GM18517 (cell line): ENCODE measurements around the gene SLC6A17.

ENCODE experiments used
- ATAC-seq: cut with Tn5 transposase; IDR thresholded peaks from one replicate; pipeline ENCODE4 v1.9.1; 2021; ENCODE audit warnings: mild to moderate bottlenecking, moderate library complexity; ENCODE audit not compliant: unreplicated experiment

The SLC6A17 gene

GRCh38 chr1:110239441-110240430 is 89.4 kb downstream of the SLC6A17 start:
- no peak for ATAC-seq

GRCh38 chr1:110240476-110241210 is 90.3 kb downstream of the SLC6A17 start:
- no peak for ATAC-seq

GRCh38 chr1:110241516-110241915 is 91.2 kb downstream of the SLC6A17 start:
- no peak for ATAC-seq

GRCh38 chr1:110242062-110242461 is 91.8 kb downstream of the SLC6A17 start:
- ATAC-seq, result no peak

GRCh38 chr1:110242731-110243130 is 92.4 kb downstream of the SLC6A17 start:
- no peak for ATAC-seq

- ATAC-seq, result no peak
Measured at GRCh38 chr1:110243146-110243545, 92.9 kb downstream of the SLC6A17 start.

GRCh38 chr1:110243574-110243973 is 93.3 kb downstream of the SLC6A17 start:
- ATAC-seq, result peak; percentile 77

GRCh38 chr1:110245876-110246620 is 95.8 kb downstream of the SLC6A17 start:
- ATAC-seq, result no peak

- no peak for ATAC-seq
Measured at GRCh38 chr1:110248746-110249145, 98.5 kb downstream of the SLC6A17 start.

- no peak for ATAC-seq
Measured at GRCh38 chr1:110249256-110249655, 99.0 kb downstream of the SLC6A17 start.

GRCh38 chr1:110250008-110250407 is 99.7 kb downstream of the SLC6A17 start:
- no peak for ATAC-seq

- ATAC-seq, result no peak
Measured at GRCh38 chr1:110250749-110251148, 100.5 kb downstream of the SLC6A17 start.
